GM12875 (cell line): ENCODE results near the gene SLC7A5.

Experiments used
- H3K4me3 ChIP-seq: one replicate; pipeline ENCODE4 v1.5.1; 2011; ENCODE audit warnings: low read depth, low read length, control low read depth
- TF ChIP-seq, protein P1 (sequence below): IDR thresholded peaks from 2 replicates; pipeline ENCODE4 v1.5.1; 2011; ENCODE audit warnings: low read depth, mild to moderate bottlenecking, control low read depth, inconsistent platforms, low read length, moderate library complexity, borderline replicate concordance; ENCODE audit not compliant: insufficient read depth

Gene SLC7A5

DNA sequence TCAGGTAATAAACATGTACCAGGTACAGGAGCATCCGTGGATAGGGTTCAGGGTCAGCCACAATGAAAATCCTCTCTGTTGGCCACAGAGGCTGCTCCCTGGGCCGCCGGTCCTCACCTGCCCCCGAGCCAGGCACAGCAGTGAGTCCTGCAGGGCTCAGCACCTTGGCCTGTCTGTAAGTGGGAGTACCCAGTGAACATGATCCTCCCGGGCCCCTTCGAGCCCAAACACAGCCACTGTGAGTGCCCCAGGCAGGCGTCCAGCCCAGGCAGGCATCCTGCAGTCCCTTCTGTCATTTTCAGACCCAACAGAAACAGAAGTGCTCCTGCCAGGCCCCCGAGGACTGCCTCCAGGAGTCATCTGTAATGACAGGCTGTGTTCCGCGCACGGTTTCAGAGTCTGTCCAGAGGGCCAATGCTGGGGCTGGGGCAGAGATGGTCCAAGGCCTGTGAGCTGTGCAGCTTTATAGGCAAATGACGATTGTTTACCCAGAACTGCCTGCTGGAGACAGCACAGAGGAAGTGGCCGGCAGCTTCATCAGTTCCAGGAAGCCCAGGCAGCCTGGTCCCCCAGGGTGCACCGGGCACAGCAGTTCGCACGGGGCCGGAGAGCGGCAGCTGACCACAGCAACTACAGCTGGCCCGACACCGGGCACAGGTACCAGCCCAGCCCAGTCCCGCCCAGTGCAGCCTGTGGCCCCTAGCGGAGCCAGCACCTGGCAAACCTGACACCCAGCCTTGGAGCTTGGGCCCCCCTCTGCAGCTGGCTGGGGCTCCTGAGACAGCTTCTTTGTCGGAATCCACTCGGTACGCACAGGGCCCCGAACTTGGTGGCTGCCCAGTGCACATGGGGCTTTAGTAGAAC, 13.2 kb downstream of the SLC7A5 start:
- no peak overlapping the region for H3K4me3 ChIP-seq
- TF ChIP-seq, protein P1, sequence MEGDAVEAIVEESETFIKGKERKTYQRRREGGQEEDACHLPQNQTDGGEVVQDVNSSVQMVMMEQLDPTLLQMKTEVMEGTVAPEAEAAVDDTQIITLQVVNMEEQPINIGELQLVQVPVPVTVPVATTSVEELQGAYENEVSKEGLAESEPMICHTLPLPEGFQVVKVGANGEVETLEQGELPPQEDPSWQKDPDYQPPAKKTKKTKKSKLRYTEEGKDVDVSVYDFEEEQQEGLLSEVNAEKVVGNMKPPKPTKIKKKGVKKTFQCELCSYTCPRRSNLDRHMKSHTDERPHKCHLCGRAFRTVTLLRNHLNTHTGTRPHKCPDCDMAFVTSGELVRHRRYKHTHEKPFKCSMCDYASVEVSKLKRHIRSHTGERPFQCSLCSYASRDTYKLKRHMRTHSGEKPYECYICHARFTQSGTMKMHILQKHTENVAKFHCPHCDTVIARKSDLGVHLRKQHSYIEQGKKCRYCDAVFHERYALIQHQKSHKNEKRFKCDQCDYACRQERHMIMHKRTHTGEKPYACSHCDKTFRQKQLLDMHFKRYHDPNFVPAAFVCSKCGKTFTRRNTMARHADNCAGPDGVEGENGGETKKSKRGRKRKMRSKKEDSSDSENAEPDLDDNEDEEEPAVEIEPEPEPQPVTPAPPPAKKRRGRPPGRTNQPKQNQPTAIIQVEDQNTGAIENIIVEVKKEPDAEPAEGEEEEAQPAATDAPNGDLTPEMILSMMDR = no peak

DNA sequence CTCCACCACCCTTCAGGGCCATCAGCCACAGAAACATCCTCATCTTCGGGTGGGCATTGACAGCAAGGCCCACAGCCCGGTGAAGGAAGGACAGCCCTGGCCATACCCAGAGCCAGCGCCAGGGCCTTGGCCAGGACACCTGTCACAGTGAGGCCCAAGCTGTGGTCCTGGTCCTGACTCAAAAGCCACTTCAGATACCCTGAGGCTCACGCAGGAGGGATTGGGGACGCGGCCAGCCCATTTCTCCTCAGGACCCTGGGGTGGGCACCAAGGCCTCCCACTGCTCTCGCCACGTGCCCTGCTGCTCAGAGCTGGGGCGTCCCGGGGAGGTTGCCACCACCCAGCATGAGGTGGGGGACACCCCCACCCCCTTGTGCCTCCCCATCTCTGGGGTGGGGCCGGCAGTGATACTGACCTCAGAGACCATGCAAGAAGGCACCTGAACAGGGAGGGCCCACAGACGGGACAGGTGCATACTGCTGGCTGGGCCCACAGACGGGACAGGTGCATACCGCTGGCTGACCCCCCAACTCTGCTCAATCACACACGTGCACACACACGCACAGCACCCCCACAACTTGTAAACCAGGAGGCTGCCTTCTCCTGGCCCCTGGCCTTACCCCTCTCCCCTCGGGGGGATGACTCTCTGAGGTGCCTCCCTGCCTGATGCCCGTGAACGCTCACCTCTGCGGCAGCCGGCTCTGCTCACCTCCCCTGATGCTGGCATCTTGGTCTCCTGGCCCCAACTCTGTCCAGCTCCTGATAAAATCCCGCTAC, 14.2 kb downstream of the SLC7A5 start:
- no peak overlapping the region for H3K4me3 ChIP-seq

DNA sequence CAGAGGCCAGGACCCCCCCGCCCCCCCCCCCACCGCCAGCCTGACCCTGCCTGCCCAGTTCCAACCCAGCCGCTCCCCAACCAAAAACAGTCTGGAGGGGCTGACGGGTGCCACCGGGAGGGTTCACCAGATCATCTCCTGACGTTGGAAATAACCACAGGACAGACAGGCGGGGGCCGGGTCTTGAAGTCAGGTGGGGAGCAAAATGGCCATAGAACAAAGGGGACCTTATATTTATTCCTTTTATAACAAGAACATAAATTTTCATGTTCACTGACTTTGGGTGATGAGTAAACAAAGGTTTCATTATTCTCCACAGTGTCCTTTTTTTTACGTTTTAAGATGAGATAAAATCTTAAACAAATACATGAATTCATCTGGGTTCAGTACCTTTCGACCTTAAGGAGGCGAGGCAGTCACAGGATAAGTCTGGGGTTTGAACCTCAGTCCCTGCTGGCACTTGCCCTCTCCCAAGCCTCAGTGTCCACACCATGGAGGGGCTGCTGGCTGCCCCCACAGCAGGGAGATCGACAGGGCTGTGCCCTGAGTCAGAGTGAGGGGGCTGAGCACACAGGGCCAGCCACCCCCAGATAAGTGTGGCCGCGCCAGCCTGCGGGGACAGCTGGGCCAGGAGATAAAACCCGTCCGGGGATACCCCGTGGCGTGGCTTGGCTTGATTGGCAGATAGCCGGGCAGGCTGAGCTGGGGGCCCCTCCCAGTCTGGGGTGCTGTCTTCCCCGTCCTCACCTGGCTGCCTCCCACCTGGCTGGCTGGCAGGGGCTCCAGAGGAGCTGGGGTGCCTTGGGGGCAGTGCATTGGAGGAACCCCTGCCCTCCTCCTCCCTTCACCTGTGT, 15.0 kb downstream of the SLC7A5 start:
- TF ChIP-seq, protein P1 = no peak
- no peak overlapping the region for H3K4me3 ChIP-seq

More for the DNA sequence above, 14.2 kb downstream of the SLC7A5 start:
- TF ChIP-seq, protein P1 = no peak

DNA sequence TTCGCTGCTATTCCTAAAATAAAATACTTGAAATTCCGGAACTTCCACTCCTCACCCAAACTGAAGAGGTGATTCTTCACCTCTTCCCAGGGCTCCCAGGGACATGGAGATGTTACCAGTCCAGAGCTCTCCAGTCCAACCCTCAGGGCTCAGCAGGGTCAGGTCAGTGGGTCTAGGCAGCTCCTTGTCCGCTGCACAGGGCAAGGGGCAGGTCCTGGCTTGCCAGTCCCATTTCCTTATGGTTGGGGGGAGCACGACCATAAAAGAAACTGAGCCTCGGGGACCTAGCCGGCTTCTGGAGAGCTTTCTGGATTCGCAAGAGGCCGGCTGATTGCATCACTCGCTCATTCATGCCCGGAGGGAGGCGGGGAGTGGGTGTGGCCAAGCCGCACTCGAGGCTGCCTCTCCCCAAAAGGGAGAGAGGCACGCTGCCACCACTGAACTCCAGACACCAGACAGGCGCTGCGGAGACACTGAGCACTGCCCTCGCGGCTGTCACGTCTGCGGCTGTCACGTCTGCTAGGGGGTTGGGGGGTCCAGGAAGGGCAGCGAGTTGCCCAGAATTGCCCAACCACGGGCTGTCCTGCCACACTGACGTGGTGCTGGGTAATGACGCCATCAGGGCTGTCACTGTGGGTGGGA, 15.8 kb downstream of the SLC7A5 start:
- H3K4me3 ChIP-seq = no peak overlapping the region

DNA sequence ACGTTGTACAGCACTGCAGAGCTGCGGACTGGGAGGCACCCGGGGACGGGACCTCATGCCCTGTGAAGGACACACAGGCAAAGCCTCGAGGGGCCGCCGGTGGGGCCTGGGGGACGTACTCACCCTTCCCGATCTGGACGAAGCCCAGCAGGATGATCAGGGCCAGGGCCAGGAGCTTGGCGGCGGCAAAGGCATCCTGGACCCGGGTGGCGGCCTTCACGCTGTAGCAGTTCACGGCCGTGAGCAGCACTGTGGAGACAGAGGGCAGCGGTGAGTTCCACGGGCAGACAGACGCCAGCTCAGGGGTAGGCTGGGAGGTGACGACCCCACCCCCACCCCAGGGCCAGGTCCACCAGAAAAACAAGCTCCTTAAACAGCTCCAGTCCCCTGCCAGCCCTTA, 17.7 kb downstream of the SLC7A5 start:
- no peak overlapping the region for H3K4me3 ChIP-seq
- TF ChIP-seq, protein P1 = no peak

More for the DNA sequence above, 15.8 kb downstream of the SLC7A5 start:
- TF ChIP-seq, protein P1 = no peak

DNA sequence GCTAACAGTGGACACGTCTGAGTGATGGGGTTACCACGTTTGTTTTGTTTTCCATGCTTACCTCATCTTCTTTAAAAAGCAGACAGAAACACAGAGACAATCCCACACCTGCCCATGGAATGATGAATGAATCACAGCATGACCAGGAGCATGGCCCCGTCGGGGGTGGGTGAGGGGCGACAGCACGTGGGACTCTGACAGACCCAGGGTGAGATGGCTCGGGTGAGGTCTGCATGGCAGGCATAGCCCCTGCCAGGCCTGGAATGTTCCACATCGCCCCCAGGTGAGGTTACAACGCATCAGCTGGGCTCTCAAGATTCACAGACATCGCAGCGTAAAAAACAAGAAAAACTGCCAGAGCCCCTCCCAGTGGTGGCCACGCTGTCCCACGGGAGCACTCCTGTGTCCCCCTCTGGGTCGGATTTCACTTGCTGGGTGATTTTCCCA, 18.1 kb downstream of the SLC7A5 start:
- H3K4me3 ChIP-seq = no peak overlapping the region
- TF ChIP-seq, protein P1 = no peak
